ENCODE measurements around the gene HYAL3.

GRCh38 chr3:50279255-50280016 lies 19.8 kb downstream of the HYAL3 start:
- TF ChIP-seq POLR2A (IDR thresholded peaks at IDR 0.05; ENCODE audit: low read length), result no peak
- TF ChIP-seq GATA1 (IDR thresholded peaks at IDR 0.05; ENCODE audit: low read depth, low read length), result no peak

Measured in erythroblast (primary cell).